Astrocyte (in vitro differentiated cells and primary cell): ENCODE results near the gene JAGN1.
A peak's percentile ranks its signal among the peaks of the same experiment; 100 is the strongest.

ENCODE experiments used
- EZH2 ChIP-seq: IDR thresholded peaks from 2 replicates; pipeline ENCODE4 v1.6.1; 2012; ENCODE audit warnings: mild to moderate bottlenecking, low read length, inconsistent platforms; ENCODE audit not compliant: insufficient read depth
- TF ChIP-seq, protein P1 (sequence below): IDR thresholded peaks from 2 replicates; pipeline ENCODE4 v1.5.1; 2011; ENCODE audit warnings: low read depth, mild to moderate bottlenecking, inconsistent platforms, low read length, moderate library complexity; ENCODE audit not compliant: insufficient read depth

- TF ChIP-seq, protein P1, sequence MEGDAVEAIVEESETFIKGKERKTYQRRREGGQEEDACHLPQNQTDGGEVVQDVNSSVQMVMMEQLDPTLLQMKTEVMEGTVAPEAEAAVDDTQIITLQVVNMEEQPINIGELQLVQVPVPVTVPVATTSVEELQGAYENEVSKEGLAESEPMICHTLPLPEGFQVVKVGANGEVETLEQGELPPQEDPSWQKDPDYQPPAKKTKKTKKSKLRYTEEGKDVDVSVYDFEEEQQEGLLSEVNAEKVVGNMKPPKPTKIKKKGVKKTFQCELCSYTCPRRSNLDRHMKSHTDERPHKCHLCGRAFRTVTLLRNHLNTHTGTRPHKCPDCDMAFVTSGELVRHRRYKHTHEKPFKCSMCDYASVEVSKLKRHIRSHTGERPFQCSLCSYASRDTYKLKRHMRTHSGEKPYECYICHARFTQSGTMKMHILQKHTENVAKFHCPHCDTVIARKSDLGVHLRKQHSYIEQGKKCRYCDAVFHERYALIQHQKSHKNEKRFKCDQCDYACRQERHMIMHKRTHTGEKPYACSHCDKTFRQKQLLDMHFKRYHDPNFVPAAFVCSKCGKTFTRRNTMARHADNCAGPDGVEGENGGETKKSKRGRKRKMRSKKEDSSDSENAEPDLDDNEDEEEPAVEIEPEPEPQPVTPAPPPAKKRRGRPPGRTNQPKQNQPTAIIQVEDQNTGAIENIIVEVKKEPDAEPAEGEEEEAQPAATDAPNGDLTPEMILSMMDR: peak; percentile 13
- TF ChIP-seq EZH2: no peak
Observed at GRCh38 chr3:9934235-9934621, 43.8 kb downstream of the JAGN1 start.
